Epithelial cell of esophagus (primary cell): ENCODE results near the gene CLDN24.
A peak's percentile ranks its signal among the peaks of the same experiment; 100 is the strongest.

ENCODE experiments used
- DNase-seq: peaks from one replicate; pipeline ENCODE4 v3.0.0; 2010; ENCODE audit warnings: low read depth
- H3K4me3 ChIP-seq: 2 replicates; pipeline ENCODE4 v1.5.1; 2011; ENCODE audit warnings: mild to moderate bottlenecking, low read length, control low read depth
- TF ChIP-seq, protein P1 (sequence below): IDR thresholded peaks from 2 replicates; pipeline ENCODE4 v1.5.1; 2011; ENCODE audit warnings: low read depth, mild to moderate bottlenecking, low read length, control low read depth, inconsistent platforms; ENCODE audit not compliant: insufficient read depth; ENCODE audit errors: missing control alignments

CLDN24 gene

DNA sequence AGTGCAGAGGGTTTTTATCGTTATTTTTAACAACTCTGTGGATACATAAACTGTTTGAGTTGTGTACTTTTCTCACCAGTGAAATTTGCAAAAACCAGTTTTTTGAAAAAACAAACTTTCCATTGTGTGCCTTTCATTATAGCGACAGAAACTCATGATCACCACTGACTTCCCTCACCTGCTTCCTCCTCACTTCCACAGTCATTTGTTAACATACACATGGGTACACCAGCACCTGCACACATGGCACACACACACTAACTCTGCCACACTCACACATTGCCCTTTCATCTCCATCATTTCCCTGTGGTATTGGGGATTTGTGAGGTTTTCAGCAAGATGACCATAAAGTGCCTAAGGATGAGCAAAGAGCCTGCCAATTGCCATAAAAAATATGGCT, 22.8 kb downstream of the CLDN24 start:
- H3K4me3 ChIP-seq, result no peak overlapping the region
- TF ChIP-seq, protein P1, sequence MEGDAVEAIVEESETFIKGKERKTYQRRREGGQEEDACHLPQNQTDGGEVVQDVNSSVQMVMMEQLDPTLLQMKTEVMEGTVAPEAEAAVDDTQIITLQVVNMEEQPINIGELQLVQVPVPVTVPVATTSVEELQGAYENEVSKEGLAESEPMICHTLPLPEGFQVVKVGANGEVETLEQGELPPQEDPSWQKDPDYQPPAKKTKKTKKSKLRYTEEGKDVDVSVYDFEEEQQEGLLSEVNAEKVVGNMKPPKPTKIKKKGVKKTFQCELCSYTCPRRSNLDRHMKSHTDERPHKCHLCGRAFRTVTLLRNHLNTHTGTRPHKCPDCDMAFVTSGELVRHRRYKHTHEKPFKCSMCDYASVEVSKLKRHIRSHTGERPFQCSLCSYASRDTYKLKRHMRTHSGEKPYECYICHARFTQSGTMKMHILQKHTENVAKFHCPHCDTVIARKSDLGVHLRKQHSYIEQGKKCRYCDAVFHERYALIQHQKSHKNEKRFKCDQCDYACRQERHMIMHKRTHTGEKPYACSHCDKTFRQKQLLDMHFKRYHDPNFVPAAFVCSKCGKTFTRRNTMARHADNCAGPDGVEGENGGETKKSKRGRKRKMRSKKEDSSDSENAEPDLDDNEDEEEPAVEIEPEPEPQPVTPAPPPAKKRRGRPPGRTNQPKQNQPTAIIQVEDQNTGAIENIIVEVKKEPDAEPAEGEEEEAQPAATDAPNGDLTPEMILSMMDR, result no peak
- DNase-seq, result no peak

DNA sequence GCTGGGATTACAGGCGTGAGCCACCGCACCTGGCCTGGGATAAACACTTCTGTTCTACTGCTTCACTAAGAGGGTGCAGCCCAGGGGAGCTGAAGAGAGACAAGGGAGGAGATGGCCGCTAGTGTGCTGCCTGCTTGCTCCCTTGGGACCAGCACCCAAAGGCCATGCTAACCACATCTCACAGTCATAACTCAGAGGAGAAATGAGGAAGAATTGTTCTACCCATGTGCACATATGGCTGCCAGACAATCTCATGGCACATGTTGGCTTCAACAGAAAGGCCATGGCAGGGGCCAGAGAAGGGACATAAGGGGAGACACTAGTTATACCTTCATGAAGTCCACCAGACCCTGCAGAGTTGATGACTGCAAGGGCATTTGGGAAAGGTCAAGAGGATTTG, 24.6 kb downstream of the CLDN24 start:
- H3K4me3 ChIP-seq, result no peak overlapping the region
- DNase-seq, result no peak
- TF ChIP-seq, protein P1, result no peak

GRCh38 chr4:183295711-183296110, 26.5 kb downstream of the CLDN24 start:
- TF ChIP-seq, protein P1, result no peak
- peak; percentile 21 for DNase-seq
- H3K4me3 ChIP-seq, result no peak overlapping the region

DNA sequence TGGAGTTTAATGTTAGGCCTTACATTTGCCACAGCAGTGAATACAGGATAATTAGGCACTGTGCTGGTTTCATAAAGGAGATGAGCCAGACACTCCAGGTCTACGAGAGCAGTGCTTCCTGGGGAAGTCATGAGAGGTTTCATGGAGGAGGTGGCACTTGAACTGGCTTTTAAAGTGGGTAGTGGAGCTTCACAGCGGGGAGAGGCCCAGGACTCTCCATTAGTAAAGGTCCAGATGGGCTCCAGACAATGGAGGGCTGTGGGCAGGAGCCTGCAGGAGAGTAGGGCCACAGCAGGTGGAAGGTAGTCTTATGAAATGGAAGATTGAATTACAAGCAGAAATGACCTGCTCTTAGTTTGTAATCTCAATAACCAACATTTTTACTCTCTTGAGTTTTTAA, 31.2 kb downstream of the CLDN24 start:
- DNase-seq, result no peak
- TF ChIP-seq, protein P1, result no peak
- no peak overlapping the region for H3K4me3 ChIP-seq

DNA sequence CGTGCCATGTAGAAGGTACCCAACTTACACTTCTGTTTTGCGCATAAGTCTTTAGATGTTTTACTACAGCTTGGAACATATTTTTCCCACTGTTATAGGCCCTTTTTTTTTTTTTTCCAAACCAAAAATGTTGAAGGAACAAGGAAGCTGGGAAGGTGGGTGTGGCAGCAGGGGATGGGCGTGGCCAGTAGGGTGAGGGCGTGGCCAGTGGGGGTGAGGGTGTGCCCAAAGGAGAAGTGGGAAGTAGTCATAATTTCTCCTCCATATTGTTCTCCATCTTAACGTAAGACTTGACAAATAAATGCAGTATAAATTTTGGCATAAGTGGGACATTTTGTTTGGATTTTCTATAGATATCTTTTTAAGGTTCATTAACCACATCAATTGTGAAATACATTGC, 32.5 kb downstream of the CLDN24 start:
- TF ChIP-seq, protein P1, result no peak
- DNase-seq, result peak; percentile 15
- H3K4me3 ChIP-seq, result no peak overlapping the region

GRCh38 chr4:183288955-183289354, 33.3 kb downstream of the CLDN24 start:
- H3K4me3 ChIP-seq, result no peak overlapping the region
- TF ChIP-seq, protein P1, result no peak
- DNase-seq, result no peak

- TF ChIP-seq, protein P1, result no peak
- H3K4me3 ChIP-seq, result no peak overlapping the region
- DNase-seq, result no peak
These were observed 34.5 kb downstream of the CLDN24 start for GRCh38 chr4:183287677-183288076.
